Stimulated activated CD4-positive, alpha-beta T cell treated with anti-CD3 and anti-CD28 coated beads, TNF-alpha, amount 100 ng/mL, for 24 hours (primary cell): ENCODE results near the gene SEMA6B.

Experiments
- DNase-seq, 3 experiments: peaks; one replicate each; pipeline ENCODE4 v3.0.0-alpha.2; 2020; ENCODE audit warnings: low read depth in 3 of 3

SEMA6B gene

GRCh38 chr19:4494691-4495064, 64.8 kb downstream of the SEMA6B start:
- DNase-seq, result no peak

GRCh38 chr19:4493929-4494690, 65.4 kb downstream of the SEMA6B start:
- DNase-seq, result no peak

GRCh38 chr19:4493104-4493928, 66.2 kb downstream of the SEMA6B start:
- DNase-seq, result no peak
